IMR-90 (cell line): ENCODE measurements around the gene SDCCAG8.

Experiments
- BHLHE40 ChIP-seq: fragments of 150-350 bp; IDR thresholded peaks from 2 replicates; pipeline ENCODE4 v1.6.1; 2016; ENCODE audit warnings: mild to moderate bottlenecking, low read depth, low read length
- CEBPB ChIP-seq: IDR thresholded peaks from 2 replicates; pipeline ENCODE4 v1.6.1; 2012; ENCODE audit warnings: low read depth, low read length, improper control_type of control experiment
- MAFK ChIP-seq: IDR thresholded peaks from 2 replicates; pipeline ENCODE4 v1.6.1; 2012; ENCODE audit warnings: low read depth, low read length, improper control_type of control experiment
- MAZ ChIP-seq: IDR thresholded peaks from 2 replicates; pipeline ENCODE4 v1.6.1; 2012; ENCODE audit warnings: low read depth, mild to moderate bottlenecking, low read length, improper control_type of control experiment, moderate library complexity, borderline replicate concordance
- POLR2A ChIP-seq: IDR thresholded peaks from 2 replicates; pipeline ENCODE4 v1.6.1; 2012; ENCODE audit warnings: mild to moderate bottlenecking, low read depth, low read length
- RAD21 ChIP-seq: IDR thresholded peaks from 2 replicates; pipeline ENCODE4 v1.6.1; 2012; ENCODE audit warnings: low read length, improper control_type of control experiment
- RCOR1 ChIP-seq: IDR thresholded peaks from 2 replicates; pipeline ENCODE4 v1.6.1; 2012; ENCODE audit warnings: mild to moderate bottlenecking, low read length, improper control_type of control experiment; ENCODE audit not compliant: insufficient replicate concordance
- RFX5 ChIP-seq: IDR thresholded peaks from 2 replicates; pipeline ENCODE4 v1.8.0; 2012; ENCODE audit warnings: low read depth, mild to moderate bottlenecking, low read length, moderate library complexity
- SMC3 ChIP-seq: fragments of 150-350 bp; IDR thresholded peaks from 2 replicates; pipeline ENCODE4 v1.6.1; 2016; ENCODE audit warnings: low read depth, mild to moderate bottlenecking, antibody characterized with exemption, low read length, moderate library complexity
- TF ChIP-seq, protein P1 (sequence below): conservative IDR thresholded peaks from 2 replicates; pipeline ENCODE4 v1.5.1; 2012; ENCODE audit warnings: mild to moderate bottlenecking, low read depth, low read length, improper control_type of control experiment
- TF ChIP-seq, protein P2 (sequence below): fragments of 150-350 bp; IDR thresholded peaks from 2 replicates; pipeline ENCODE4 v1.6.1; 2017; ENCODE audit warnings: mild to moderate bottlenecking, antibody characterized with exemption, low read length, low read depth
- TF ChIP-seq, protein P3 (sequence below): fragments of 150-350 bp; IDR thresholded peaks from 2 replicates; pipeline ENCODE4 v1.6.1; 2016; ENCODE audit warnings: low read depth, mild to moderate bottlenecking, low read length, moderate library complexity, borderline replicate concordance

DNA sequence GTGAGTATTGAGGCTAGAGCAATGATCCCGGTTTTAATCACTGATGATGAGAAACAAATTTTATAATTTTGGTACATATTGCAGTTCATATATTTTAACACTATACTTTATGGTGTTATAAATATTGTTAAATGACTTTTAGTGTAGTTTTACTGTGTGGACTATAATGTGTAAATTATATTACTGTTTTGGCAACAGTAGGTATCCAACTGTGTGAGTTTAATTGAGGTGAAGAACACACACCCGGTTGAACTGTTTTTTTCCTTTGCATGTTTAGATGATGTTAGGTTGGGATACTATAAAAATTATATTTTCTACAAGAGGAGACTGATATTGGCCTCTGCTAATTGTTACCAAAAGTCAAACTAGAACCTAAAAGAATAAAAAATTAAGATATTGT, 166.5 kb downstream of the SDCCAG8 start:
- TF ChIP-seq, protein P1, sequence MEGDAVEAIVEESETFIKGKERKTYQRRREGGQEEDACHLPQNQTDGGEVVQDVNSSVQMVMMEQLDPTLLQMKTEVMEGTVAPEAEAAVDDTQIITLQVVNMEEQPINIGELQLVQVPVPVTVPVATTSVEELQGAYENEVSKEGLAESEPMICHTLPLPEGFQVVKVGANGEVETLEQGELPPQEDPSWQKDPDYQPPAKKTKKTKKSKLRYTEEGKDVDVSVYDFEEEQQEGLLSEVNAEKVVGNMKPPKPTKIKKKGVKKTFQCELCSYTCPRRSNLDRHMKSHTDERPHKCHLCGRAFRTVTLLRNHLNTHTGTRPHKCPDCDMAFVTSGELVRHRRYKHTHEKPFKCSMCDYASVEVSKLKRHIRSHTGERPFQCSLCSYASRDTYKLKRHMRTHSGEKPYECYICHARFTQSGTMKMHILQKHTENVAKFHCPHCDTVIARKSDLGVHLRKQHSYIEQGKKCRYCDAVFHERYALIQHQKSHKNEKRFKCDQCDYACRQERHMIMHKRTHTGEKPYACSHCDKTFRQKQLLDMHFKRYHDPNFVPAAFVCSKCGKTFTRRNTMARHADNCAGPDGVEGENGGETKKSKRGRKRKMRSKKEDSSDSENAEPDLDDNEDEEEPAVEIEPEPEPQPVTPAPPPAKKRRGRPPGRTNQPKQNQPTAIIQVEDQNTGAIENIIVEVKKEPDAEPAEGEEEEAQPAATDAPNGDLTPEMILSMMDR, result no peak
- TF ChIP-seq POLR2A (no peak), MAZ (no peak), MAFK (no peak), BHLHE40 (no peak), SMC3 (no peak), RCOR1 (no peak), RAD21 (no peak), RFX5 (no peak), CEBPB (no peak)
- TF ChIP-seq, protein P2, sequence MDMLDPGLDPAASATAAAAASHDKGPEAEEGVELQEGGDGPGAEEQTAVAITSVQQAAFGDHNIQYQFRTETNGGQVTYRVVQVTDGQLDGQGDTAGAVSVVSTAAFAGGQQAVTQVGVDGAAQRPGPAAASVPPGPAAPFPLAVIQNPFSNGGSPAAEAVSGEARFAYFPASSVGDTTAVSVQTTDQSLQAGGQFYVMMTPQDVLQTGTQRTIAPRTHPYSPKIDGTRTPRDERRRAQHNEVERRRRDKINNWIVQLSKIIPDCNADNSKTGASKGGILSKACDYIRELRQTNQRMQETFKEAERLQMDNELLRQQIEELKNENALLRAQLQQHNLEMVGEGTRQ, result no peak
- TF ChIP-seq, protein P3, sequence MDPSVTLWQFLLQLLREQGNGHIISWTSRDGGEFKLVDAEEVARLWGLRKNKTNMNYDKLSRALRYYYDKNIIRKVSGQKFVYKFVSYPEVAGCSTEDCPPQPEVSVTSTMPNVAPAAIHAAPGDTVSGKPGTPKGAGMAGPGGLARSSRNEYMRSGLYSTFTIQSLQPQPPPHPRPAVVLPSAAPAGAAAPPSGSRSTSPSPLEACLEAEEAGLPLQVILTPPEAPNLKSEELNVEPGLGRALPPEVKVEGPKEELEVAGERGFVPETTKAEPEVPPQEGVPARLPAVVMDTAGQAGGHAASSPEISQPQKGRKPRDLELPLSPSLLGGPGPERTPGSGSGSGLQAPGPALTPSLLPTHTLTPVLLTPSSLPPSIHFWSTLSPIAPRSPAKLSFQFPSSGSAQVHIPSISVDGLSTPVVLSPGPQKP, result no peak
